Activated naive CD4-positive, alpha-beta T cell treated with Interleukin-2 at 50 U/mL for 16 hours (primary cell): ENCODE measurements around the gene ZNF747.
A peak's percentile ranks its signal among the peaks of the same experiment; 100 is the strongest.

ENCODE experiments used
- DNase-seq: peaks from one replicate; pipeline ENCODE4 v3.0.0-alpha.2; 2020

Gene ZNF747

GRCh38 chr16:30534368-30535105 lies at the start of gene ZNF747:
ZNF747 (minus strand) TSS chr16:30534858; CDS start chr16:30534679, 179 bp downstream.
- DNase-seq: peak; percentile 93

- no peak for DNase-seq
Observed at GRCh38 chr16:30582611-30583340, 48.1 kb upstream of the ZNF747 start.

DNA sequence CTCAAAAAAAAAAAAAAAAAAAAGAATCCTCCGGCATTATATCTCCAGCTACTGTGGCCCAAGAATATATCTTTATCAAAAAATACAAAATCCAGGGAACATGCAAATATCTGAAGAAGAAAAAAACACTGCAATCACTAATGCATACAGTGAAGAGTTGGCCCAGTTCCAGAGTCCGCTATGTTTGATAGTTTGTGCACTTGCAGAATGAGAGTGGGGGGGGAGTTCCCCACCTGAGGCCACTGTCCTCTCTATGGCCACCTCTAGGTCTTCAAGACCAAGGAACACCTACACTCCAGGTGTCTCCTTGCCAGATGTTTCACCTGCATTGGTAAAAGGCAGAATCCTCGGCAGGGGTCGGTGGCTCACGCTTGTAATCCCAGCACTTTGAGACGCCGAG lies 46.8 kb upstream of the ZNF747 start:
- no peak for DNase-seq

DNA sequence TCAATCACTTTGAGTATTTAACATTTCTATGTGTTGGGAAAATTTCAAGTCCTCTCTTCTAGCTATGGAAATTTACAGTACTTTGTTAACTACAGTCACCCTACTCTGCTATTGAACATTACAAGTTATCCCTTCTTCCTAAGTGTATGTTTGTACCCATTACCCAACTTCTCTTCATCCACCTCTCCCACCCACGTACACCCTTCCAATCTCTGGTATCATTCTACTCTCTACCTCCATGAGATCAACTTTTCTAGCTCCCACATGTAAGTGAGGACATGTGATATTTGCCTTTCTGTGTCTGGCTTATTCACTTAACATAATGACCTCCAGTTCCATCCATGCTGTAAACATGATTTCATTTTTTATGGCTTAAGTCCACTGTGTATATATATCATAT lies 40.0 kb upstream of the ZNF747 start:
- DNase-seq: no peak

- DNase-seq: peak; percentile 95
Observed at GRCh38 chr16:30571445-30572322, 37.0 kb upstream of the ZNF747 start, which contains the start of gene ZNF688. ZNF688 (minus strand) TSS chr16:30571714; CDS start chr16:30571629, 85 bp downstream.

DNA sequence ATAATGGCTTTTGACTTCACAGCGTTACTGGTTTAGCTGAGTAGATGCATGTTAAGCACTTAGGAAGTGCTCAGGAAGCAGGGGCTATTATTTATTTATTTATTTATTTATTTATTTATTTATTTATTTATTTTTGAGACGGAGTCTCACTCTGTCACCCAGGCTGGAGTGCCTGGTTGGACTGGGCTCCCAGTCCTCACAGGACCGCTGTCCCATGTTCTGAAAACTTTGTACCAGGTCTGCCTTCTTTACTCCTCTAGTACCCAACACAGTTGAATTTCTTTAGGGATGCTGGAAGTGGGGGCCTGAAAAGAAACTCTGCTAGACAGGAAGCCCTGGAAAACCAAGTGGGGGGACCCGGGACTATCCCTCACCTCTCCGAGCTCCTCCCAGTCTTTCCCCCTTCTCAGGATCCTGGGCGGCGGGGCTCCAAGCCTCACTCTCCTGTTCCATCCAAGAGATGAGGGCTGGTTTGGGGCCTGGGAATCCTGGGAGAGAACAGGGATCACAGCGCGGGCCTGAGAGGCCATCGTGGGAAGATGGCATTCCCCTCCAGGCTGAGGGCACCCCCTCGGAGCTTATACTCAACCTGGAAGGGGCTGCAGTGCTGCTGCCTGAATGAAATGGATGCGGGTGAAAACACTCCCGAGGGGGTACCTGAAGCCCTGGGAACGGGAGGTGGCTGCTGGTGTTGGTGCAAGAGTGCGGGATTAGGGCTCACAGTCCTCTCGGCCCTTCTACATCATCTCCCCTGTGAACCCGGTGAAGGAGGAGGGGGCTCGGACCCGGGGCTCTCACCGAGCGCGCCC lies 36.2 kb upstream of the ZNF747 start:
- no peak for DNase-seq

- no peak for DNase-seq
Observed at GRCh38 chr16:30569746-30570635, 35.3 kb upstream of the ZNF747 start.

GRCh38 chr16:30569281-30569680 lies 34.6 kb upstream of the ZNF747 start:
- DNase-seq: no peak

GRCh38 chr16:30567991-30568638 lies 33.5 kb upstream of the ZNF747 start:
- peak; percentile 60 for DNase-seq

DNA sequence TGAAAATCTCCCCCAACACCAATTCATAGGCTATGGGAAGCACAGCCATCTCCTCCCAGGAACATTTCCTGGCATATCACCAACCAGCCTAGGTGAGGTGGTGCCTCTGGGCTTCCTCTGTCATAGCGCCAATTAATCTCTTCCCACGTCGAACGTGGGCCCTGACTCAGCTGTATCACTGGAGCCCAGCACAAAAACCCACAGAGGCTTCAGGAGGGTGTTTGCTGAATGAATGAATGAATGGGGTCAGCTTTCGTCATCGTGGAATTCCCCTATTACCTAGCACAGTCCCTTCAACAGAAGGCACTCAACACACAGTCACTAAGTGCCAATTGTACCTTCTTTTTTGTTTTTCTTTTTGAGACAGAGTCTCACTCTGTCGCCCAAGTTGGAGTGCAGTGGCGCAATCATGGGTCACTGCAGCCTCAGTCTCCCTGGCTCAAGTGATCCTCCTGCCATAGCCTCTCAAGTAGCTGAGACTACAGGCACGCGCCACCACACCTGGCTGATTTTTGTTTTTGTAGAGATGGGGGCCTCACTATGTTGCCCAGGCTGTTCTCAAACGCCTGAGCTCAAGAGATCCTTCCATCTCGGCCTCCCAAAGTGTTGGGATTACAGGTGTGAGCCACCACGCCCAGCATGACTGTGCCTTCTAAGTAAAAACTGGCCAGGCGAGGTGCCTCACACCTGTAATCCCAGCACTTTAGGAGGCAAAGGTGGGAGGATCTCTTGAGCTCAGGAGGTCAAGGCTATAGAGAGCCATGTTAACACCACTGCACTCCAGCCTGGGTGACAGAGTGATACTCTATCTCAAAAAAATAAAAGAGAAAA lies 32.7 kb upstream of the ZNF747 start:
- DNase-seq: peak; percentile 82

GRCh38 chr16:30566531-30566930 lies 31.9 kb upstream of the ZNF747 start:
- DNase-seq: no peak

GRCh38 chr16:30565984-30566383 lies 31.3 kb upstream of the ZNF747 start:
- no peak for DNase-seq

DNA sequence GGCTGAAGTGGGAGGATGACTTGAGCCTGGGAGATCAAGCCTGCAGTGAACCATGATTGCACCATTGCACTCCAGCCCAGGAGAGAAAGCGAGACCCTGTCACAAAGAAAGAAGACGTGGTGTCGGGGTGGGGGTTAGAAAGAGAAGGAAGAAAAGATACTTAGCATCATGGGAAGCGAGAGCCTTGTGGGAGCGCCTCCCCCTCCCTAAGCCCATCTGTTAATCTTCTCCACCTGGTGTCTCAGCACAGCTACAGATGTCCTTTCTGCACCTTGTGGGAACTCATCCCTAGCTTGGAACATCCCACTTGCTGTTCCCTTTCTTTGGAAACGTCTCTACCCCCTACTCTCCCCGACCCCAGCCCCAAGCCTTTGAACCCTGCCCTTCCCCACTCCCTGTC lies 30.9 kb upstream of the ZNF747 start:
- DNase-seq: no peak

GRCh38 chr16:30562021-30562420 lies 27.4 kb upstream of the ZNF747 start:
- DNase-seq: no peak

GRCh38 chr16:30561089-30561816 lies 26.6 kb upstream of the ZNF747 start:
- peak; percentile 17 for DNase-seq

DNA sequence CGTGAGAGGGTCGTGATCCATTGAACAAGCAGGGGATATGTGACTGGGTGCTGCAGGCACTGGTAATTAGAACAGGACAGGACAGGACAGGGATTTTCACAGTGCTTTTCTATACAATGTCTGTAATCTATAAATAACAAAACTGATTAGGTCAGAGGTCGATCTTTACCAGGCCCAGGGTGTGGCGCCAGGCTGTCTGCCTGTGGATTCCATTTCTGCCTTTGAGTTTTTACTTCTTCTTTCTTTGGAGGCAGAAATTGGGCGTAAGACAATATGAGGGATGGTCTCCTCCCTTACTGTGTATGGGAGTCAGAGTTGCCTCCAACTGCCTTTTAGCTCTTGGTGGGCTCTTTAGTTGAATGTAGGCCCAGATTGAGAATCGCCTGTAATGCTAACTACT lies 25.0 kb upstream of the ZNF747 start:
- DNase-seq: no peak

- DNase-seq: no peak
Observed at GRCh38 chr16:30558789-30559377, 24.2 kb upstream of the ZNF747 start.

DNA sequence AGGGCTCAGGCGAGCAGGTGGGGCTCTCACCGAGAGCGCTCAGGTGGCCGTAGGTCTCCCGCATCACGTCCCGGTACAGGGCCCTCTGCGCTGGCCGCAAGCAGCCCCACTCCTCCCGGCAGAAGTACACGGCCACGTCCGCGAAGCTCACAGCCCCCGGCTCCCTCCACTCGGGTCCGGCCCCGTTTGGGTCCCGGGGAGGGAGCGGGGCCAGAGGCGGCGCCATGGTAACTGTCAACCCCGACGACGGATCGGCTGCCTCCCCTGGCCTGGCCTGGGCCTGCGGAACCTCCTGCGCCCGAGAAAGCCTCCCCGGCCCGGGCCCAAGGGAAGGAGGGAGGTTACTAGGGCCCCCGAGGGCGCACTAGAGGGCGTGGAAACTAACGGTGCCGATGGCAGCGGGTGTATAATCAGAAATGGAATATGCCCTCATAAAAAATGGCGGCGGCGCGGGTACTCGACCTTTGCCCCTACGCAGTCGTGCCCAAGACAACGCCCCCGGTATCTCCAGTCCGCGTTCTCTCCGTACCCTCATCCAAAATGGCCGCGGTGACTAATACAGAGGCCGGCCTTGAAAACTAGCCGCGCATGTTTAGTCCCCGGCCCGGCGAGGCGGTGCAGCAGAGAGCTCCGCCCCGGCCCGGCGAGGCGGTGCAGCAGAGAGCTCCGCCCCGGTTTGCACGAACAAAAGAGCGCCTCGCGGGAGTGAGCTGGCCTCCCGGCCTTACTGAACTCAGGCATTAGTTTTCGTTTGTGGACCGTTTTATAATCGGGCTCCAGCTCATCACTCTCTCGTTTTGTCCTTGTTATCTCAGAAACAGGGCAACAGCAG lies 23.5 kb upstream of the ZNF747 start, which contains the start of gene ZNF764:
Gene ZNF764, minus strand, starts transcription at position 418 of the 832 bp plus-strand sequence. Its CDS starts 192 bp downstream, at position 226.
- DNase-seq: peak; percentile 97
